ENCODE results near the gene PHC2.

PHC2 gene

DNA sequence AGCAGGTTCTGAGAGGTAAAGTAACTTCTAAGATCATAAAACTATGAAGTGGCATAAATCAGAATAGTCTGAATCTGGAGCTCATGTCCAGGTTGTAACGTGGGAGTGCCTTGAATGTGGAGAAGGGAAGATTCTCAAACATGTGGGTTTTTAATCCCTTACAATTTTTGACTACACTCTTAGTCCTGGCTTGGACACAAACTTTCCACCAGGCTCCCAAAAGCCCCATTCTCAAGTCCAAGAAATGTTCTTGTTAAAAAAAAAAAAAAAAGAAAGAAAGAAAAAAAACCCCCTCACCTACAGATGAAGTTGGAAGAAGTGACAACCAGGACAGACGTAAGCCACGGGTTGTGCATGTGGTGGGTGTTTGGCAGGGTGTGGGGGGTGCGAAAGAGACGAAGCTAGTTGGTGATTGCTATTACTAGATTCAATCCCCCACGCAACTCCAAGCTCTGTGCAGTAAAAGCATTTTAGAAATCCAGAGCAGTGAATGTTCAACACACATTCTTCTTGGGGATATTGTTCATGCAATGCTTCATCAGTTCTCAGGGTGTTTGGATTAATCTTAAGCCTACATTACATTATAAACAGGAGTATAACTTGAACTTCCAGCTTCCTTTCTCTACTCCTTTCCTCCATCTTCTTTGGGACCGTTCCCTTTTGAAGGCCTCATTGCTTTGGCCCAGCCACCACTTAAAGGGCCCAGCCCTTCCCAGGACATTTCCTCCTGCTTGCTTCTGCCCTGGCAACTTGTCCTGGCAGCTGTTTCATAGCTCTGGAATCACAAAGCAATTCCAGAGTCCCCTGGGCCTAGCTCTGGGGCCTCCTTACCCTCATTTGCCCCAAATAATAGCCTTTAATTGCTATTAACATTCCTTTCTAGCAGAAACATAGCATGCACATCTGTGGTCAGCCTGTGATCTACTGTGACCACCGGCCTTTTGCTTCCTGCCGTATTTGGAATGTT lies 41.8 kb downstream of the PHC2 start:
- no peak for DNase-seq (ENCODE audit: low spot score)

DNA sequence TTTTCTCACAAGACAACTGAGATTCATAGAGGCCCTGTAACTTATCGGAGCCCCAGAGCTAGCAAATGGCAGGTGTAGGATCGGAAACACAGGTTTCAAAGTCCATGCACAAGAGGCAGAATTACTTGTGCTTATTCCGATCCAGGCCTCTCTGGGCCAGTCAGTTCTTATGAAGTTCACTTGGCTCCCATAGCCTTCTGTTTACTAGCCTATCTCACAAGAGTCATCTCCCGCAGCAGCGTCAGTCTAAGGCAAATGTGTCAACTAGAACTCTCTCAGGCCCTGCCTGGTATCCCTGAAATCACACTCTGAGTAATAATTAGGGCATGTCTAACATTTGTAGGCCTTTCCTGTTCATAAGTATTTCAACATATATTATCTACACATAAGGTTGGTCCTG lies 43.3 kb downstream of the PHC2 start:
- DNase-seq (ENCODE audit: low spot score), result no peak

DNA sequence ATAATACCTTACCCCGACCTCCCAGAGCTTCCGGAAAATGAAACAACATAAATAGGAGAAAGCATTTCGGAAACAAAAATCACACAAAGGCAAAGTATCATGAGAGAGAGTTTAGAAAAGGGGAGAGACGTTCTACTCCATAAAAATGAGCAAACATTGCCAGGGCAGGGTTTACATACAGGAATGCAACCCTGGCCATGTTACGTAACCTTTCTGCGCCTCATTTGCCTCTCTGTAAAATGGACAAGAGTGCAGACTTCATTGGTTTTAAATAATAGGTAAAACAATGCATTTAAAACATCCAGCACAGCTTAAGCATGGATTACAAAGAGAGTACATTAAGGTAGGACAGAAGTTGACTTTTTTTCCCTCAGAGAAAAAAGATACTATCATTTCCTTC lies 45.6 kb downstream of the PHC2 start:
- DNase-seq (ENCODE audit: low spot score), result no peak

DNA sequence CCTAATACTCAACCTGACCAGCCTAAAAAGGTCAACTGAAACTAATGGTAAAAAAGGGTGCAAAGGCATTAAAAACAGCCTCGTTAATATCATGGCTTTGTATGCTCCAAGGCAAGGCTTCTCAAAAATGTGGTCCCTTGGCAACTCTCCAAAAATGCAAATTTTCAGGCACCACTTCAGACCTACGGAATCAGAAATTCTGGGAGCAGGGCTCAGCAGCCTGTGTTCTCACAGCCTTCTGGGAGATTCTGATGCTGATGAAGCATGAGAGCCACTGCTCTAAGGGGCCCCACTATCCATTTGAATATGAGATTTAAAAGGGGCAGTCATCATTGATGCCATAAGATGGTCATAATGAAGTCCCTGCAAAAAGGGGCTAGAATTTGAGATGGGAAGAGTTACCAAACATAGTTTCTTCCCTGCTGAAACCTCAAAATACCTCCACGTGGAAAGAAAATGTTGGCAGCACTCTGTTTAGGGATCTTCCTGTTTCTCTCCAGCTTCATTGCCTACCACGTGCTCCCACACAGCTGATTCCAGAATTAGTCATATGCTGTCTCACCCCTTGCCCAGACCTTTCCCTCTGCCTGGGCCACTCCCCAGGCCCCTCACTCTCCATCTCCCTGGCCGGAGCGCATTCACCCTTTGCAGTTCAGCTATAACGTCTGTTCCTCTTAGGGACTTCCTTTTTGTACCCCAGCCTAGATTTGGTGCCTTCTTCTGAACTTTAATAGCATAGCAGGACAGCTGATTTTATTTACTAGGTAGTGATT lies 46.7 kb downstream of the PHC2 start:
- DNase-seq (ENCODE audit: low spot score), result no peak

DNA sequence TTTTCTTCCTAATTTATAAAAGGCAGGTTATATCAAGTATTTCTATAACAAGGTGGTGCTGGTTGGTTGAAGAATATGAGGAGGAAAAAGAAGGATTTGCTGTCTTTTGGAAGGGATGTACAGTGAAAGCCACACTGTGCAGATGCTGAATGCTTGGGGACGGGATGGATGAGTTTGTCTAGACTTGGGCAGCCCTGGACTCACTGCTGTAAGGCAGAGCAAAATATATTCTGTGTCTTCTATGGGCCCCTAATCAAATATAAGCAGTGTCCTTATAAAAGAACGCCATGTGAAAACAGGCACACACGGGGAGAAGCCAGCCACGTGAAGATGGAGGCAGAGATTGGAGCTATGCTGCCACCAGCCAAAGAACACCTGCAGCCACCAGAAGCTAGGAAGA lies 47.4 kb downstream of the PHC2 start:
- DNase-seq (ENCODE audit: low spot score), result no peak

DNA sequence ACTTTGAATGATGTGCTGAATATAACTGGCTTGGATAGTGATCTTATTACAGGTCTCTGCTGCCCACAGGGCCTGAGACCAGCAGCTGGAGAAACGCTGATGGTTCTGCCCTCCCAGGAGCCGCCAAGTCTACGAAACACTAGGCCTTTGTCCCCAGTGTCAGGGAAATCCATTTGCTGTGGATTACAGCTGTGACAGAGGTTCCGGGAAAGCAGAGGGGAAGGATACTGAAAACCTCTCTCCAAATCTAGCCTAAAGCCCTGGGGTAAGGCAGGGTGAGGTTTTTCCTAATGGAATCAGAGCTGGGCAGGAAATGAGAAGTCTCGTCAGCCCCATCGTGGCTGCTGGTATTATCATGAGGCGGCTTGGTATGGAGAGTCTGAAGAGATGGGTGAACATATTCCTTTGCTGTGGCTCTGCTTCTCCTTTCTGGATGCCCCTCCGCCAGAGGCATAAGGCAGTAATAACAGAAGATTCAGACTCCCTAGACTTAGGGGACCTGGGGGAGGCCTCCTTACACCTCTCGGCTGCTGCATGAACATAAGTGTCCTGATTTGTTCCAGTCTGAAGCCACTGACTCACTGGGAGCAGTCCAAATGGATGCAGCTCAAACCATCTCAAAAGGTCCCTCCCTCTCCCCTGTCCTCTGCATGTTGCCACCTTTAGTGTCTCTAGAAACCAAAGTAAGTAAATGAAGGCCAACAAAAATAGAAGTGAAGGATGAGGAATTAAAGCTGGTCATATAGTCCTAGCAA lies 48.1 kb downstream of the PHC2 start:
- DNase-seq (ENCODE audit: low spot score), result no peak

DNA sequence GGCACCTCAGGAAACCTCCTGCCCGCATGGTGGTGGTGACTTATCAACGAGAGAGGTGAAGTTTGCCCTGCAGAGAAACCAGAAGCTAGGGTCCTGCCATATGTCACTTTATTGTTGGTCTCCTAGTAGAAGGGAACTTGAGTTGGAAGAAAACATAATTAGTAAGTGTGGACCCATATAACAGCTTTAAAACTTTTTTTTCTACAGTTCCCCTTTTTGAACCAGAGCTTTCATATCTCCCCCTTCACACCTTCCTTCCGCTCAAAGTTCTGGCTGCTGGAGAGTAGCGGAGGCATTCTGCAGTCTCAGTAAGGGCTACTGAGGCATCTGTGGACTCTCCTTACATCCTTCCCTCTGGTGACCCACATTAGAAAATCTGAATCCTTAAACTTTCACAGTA lies 48.9 kb downstream of the PHC2 start:
- no peak for DNase-seq (ENCODE audit: low spot score)

DNA sequence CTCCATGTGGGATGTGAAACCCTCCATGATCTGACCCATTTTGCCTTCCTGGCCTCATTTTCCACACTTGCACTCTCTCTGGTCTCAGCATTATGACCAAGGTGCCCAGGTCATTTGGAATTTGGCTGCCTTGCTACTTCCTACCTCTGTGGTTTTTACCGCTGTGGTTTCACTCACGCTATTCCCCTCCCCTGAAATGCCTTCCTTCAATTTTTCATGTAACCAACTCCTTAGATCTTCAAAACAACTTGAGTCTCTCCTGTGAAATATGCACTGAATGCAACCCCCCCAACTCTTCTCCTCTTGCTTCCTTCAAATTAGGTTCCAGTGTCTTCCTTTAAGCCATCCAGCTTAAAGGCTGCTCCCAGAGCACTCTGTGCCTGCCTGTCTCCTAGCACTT lies 50.1 kb downstream of the PHC2 start:
- DNase-seq (ENCODE audit: low spot score), result no peak

DNA sequence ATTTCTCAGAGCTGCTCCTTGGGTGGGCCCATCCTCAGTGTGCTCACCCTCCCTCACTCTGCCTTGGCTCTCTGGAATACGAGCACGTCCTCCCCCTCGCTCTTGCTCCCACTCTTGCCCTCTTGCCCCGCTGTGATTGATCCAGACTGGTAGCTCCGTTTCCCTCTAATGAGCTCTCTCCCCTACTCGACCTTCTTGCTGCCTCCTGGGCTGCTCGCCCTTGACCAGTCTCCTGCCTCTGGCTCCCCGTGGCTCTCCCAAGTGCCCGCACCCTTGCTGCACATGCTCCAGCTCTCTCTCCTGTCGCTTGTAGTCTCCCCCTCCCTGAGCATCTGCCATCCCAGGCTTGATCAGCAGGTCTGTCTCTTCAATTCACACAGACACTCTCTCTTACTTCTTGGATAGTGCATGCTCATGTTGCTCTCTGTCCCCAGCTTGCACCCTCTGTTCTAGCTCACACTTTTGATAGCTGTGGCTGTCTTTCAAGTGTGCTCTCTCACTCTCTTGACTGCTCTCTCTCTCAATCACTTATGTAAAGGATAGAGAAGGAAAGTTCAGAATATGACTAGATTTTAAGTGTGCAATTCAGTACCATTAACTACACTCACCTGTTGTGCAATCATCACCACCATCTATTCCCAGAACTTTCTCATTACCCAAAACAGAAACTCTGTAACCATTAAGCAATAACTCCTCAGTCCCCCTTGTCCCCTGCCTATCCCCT lies 51.1 kb downstream of the PHC2 start:
- DNase-seq (ENCODE audit: low spot score), result no peak

DNA sequence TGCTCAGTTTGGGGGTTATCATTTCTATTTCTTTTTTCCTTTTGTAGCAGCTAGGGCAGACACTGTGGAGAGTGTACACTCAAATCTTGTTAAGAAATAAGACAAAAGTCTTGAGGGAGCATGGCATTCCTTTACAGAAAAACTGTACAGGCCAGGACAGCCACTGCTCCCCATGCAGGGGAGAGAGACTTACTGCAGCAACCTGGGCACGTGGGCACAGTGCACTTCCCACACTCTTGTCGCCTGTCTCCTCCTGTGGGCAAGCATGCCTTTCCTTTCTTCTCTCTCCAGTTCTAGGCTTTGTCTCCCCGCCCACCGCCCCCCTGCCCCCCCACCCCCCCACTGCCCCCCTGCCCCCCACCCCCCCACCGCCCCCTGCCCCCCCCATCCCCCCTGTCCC lies 51.9 kb downstream of the PHC2 start:
- no peak for DNase-seq (ENCODE audit: low spot score)

DNA sequence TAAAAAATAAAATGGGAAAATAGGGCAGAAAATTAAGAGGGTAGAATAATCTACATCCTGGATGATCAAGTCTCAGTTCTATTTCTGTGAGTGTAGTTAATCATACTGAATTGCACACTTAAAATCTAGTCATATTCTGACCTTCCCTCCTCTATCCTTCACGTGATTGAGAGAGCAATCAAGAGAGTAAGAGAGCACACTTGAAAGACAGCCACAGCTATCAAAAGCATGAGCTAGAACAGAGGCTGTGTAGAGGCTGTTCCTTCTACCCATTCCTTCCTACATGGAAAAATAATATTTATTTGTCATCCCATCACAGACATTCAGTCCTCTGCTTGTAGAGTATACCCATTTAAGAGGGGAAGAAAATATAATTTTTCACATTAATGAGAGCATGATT lies 52.4 kb downstream of the PHC2 start:
- DNase-seq (ENCODE audit: low spot score), result no peak

DNA sequence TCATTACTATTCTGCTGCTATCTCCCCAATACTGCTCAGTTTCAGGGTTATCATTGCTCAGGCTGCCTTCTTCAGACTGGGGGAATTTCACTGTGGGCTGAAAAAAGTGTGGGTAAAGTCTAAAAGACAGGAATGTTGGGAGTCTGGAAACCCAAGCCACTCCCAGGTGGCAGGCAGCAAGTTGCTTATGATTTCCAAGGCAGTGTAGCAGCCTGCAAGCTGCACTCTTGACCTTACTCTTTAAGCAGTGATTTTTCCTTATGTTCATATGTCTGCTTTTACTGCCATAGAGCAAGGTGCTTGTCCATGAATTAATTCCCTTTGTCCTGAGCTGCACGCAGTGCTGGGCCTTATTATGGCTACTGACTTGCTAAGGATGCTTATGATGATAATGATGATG lies 53.1 kb downstream of the PHC2 start:
- DNase-seq (ENCODE audit: low spot score), result no peak

DNA sequence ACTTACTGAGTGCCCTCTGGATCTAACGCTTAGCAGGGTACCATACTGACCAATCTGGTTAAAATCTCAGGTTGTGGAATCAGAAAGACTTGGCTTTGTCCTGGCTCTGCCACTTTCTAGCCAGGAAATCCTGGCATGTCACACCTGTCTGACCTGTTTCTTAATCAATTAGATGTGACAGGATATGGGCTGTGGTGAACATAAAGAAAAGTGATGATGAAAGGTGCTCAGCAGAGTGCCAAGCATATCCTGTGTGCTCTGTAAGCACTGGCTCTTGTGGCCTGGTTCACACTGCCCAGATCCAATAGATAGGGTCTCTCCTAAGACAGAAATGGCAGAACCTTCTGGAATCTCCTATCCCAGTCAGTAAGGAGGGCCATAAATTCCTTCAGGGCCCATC lies 53.9 kb downstream of the PHC2 start:
- DNase-seq (ENCODE audit: low spot score), result no peak

DNA sequence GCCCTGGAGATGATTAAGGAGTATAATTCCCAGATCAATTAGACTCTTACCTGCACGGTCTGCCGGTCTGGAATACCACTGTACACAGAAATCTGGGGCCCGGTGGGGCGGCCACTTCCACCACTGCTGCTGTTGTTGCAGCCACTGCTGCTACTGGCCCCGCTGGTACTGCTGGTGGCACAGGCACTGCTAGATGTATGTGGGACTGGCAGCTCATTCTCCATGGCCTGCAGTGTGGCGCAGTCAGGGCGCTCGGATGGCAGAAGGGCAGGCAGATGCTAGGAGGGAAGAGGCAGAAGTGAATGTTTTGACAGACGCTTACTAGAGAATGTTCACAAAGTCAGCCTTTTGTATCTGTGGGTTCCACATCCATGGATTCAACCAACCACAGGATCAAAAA lies 55.6 kb downstream of the PHC2 start:
- no peak for DNase-seq (ENCODE audit: low spot score)

DNA sequence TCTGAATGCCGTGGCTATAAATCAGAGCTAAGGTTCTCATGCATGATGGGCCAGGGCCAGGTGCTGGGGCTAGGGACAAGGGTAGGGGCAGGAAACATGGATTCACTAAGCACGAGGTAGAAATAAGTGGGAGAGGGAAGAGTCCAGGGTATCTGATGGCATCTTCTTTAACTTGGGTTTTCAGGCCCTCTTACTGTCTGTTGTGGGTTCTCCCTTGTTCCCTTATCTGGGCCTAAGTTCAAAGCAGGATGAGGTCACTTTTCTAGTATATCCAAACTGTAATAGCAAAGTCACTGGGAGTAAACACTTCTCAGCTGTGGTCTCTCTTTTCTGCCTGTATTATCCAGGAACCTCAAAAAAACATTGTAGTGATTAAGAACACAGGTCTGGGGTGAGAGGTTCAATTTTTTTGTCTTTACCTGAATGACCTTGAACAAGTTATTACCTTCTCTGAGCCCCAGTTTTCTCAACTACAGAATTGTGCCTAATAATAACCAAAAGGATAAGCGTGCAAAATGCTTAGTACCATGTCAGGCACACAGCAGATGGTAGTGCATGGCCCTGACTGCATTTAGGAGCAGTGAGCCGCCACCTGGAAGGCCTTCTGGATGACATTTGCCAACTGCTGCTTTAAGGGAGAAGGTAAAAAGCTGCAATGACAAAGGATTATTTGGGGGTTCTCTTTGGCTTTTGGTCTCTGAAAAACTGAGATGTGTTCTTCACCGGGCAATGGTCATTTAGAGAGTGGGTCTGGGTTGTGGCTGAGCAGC lies 56.4 kb downstream of the PHC2 start:
- DNase-seq (ENCODE audit: low spot score), result no peak

DNA sequence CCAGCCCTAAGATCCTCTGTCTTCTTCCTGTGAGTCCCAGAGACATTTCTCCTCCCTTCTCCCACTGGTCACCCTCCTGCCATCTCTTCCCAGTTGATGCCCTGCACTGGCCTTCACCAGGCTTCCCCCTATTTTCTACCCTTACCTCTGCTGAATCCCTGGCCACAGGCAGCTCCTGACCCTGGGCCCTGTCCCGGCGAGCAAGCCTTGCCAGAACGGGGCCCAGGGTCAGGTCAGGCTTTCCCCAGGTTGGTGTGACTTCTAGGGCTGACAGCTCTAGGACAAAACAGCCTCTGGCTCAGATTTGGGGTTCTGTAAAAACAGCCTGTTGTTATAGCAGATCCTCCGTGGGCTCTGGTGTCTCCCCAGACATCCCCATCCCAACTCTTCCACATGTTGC lies 57.3 kb downstream of the PHC2 start:
- no peak for DNase-seq (ENCODE audit: low spot score)

DNA sequence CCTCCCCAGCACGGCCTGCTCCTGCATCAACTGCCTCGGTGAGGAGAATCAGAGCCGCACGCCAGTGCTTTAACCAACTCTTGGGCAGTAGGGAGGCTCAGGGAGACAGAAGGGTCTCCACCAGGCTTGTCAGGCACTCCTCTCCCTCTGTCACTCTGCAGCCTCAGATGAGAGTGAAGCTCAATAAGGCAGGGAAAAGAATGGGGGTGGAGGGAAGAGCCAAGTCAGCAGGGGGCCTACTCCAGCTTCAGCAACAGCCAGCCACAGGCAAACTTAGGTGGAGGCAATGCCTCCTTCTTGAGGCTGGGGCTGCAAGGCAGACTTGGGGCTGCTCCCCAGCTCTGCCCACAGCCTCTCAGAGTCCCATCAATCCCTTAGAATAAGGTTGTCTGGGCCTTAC lies 58.2 kb downstream of the PHC2 start:
- DNase-seq (ENCODE audit: low spot score), result no peak

DNA sequence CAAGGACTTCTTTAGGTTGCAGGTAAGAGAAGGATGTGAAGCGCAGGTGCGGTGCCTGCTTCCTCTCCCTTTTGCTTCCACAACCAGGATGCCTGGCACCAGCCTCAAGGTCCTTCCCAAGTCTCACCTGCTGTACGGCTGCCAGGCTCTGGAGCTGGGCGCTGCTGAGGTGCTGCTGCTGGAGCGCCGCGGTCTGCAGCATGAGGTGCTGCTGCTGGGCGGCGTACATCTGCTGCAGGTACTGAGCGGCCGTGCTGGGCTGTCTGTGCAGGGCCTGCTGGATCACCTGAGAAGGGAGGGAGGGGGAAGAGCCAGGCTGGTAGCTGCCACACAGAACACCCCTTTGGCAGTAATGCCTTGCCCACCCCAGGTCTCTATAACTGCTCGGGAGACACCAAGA lies 58.7 kb downstream of the PHC2 start:
- no peak for DNase-seq (ENCODE audit: low spot score)

DNA sequence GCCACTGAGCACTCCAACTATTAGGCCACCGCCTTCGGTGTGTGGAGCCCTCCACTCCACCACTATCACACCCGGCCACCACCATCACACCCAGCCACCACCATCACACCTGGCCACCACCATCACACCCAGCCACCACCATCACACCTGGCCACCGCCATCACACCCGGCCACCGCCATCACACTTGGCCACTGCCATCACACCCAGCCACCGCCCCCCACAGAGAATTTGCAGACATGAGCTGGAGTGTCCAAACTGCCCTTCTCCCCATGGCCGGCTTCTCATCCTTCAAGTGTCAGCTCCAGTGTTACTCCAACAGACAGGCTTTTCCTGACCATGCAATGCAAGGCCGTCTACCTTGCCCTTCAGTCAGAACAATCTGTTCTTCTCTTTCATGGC lies 59.6 kb downstream of the PHC2 start:
- DNase-seq (ENCODE audit: low spot score), result no peak

DNA sequence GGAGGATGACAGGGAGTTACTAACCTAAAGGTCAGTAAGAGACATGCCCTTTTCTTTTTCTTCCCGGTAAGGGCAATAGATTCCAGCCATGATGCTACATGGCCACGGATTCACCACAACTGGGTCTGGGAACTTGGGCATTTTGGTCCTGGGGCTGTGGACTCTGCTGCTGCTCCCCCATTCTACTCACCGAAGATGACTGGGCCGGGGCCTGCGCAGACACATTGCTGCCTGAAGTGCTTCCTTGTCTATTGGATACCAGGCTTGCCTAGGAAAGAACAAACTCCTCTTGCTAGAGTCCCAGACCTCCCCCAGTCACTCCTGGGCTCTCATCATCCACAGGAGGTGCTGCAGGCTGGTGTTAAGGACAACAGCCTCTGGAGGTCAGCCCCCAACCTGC lies 60.1 kb downstream of the PHC2 start:
- no peak for DNase-seq (ENCODE audit: low spot score)

DNA sequence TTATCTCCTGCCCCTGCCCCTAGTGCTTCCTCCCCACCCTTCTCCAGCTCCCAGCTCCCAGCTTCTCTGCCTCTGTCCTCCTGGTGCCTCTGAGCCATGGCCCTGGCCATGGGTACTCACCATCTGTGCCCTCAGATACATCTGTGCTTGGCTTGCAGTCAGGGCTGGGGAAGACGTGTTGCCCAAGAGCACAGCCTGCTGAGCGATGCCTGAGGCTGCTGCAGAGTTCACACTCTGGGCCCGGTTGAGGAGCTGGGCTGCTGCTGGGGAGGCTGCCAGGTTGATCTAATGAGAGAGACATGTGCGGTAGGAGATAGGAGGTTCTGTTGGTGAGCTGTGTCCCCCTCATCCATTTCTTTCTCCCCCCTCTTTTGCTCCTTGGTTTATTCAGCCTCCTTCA lies 60.6 kb downstream of the PHC2 start:
- no peak for DNase-seq (ENCODE audit: low spot score)
